IPS DF 4.7 (cell line): Measurements from ENCODE around the gene XKR8.
"Not testable (repeated sequence)": the region's sequence is repeated elsewhere in the genome, so short reads cannot be mapped to it uniquely, and the experiment has no call there.

ENCODE experiments used
- DNase-seq: peaks from one replicate; pipeline ENCODE4 v3.0.0-alpha.2; 2013; ENCODE audit warnings: low spot score; ENCODE audit errors: extremely low read depth

The XKR8 gene

DNA sequence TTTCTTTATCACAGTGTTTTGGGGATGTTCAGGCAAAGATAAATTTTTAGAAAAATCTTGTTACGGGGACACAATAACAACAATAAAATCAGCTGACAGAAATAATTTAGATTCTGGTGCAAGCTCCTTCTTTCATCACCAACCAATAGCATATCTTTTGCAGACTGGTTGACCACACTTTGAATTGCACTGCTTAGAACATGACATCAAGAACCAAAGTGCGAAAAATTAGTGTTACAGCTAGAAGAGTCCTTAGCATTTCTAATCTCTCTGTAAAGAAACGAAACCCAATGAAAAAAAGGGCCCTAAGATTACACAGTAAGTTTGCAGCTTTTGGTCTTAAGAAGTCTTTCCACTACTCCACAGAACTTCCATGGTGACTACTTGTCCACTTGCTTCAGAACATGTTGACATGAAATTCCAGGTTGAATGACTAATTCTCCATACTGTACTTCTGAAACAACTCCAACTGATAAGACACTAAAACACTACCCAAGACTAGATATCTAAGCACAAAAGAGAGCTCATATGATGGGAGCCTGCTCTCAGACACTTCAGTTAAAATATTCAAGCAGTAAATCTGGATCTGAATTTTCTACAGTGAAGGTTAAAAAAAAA lies 31.3 kb downstream of the XKR8 start:
- DNase-seq = no peak

DNA sequence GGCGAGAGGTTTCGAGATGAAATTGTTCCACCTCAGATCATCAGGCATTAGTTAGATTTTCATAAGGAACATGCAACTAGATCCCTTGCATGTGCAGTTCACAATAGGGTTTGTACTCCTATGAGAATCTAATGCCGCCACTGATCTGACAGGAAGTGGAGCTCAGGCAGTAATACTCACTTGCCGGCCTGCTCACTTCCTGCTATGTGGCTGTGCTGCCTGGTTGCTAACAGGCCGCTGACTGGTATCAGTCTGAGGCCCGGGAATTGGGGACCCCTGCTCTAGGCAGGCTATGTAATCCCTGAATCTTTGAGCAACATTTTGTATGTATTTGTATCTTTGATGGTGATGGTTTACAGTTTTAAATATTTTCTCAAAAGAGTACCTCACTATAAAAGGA lies 32.5 kb downstream of the XKR8 start:
- no peak for DNase-seq

DNA sequence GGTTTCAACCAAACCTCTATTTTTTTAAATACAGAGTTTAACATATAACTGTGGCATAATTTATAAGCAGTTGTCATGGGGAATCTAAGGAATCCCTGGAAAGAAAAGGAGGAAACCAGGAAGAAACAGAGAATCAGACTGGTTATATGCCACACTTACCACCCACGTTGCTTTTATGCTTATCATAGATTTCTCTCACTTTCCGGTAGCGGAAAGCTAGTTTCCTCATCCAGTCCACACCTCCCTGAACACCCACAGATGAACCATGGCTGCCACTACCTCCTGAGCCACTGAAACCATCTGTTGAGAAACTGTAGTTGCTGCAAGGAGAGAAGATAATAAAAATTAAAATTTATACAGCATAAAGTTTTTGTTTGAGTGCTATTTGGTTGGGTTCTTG lies 33.5 kb downstream of the XKR8 start:
- DNase-seq = no peak

DNA sequence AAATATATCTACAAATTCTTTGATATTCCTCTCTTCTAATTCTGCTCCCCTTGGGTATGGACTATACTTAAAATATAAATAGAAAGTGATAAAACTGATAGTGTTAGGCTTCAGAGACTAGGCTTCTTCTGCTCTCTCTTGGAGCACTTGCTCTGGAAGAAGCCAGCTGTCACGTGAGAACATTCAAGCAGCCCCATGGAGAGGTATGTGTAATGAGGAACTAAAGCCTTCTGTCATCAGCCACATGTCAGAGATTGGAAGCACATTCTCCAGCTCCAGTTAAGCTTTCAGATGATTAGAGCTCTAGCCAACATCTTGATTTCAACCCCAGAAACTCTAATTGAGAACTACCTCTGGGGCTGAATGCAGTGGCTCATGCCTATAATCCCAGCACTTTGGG lies 34.3 kb downstream of the XKR8 start:
- no peak for DNase-seq

DNA sequence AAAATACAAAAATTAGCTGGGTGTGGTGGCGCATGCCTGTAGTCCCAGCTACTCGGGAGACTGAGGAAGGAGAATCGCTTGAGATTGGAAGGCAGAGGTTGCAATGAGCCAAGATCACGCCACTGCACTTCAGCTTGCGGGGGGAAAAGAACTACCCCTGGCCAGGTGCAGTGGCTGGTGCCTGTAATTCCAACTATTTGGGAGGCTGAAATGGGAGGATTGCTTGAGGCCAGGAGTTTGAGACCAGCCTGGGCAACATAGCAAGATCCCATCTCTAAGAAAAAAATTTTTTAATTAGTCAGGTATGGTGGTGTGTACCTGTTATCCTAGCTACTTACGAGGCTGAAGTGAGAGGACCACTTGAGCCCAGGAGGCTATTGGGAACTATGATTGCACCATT lies 34.8 kb downstream of the XKR8 start:
- not testable (repeated sequence) for DNase-seq

DNA sequence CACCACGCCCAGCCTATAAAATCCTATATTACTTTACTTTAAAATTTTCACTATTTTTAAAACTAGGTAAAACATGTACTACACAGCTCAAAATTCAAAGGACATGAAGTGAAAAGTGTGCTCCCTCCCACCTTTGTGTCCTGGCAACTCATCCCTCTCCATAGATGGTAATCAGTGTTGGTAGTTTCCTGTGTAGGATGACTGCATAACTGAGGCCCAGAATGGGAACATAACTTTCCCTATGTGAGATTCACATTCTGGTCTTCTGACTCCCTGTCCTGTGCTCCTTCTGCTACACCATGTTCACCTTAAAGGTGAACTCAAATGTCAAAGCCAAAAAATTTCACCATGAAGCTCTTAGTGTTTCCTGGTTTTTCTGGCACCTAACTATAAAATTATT lies 39.3 kb downstream of the XKR8 start:
- DNase-seq = no peak

DNA sequence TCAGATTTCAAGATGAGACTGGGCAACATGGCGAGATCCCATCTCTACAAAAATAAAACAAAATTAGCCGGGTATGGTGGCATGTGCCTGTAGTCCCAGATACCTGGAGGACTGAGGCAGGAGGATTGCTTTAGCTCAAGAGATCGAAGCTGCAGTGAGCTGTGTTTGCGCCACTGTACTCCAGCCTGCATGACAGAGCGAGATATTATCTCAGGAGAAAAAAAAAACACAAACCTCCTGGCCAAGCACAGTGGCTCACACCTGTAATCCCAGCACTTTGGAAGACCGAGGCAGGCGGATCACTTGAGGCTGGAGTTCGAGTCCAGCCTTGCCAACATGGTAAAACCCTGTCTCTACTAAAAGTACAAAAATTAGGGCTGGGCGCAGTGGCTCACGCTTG lies 42.8 kb downstream of the XKR8 start:
- no peak for DNase-seq

DNA sequence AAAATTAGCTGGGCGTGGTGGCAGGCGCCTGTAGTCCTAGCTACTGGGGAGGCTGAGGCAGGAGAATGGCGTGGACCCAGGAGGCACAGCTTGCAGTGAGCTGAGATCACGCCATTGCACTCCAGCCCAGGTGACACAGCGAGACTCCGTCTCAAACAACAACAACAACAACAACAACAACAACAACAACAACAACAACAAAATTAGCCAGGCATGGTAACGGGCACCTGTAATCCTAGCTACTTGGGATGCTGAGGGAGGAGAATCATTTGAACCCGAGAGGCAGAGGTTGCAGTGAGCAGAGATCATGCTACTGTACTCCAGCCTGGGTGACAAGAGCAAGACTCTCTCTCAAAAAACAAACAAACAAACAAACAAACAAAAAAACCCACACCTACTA lies 43.3 kb downstream of the XKR8 start:
- not testable (repeated sequence) for DNase-seq

DNA sequence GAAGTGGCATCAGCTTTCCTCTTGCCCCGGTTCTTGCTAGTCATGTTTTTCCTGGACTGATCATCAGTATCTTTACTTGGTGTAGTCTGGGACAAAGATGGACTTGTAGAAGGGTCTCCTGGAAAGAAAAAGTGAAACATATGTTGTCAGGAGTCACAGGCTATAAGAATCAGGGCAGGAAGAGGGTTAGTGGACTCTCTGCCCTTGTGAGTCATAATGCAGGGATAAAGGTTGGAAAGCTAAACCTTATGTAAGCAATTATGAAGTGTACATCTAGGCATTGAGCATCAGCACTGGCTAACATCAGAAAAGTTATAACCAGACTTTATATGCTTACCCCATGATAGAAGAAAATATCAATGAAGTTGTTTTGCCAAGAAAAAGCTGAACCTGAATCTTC lies 51.2 kb downstream of the XKR8 start:
- no peak for DNase-seq
